Heart right ventricle (tissue), 16 donors: ENCODE data around the gene SLC12A3. TPM values are rescaled to one million over a fixed set of nuclear protein-coding genes. Genes with fewer than 3 reads are reported as not detected.
A peak's percentile ranks its signal among the peaks of the same experiment; 100 is the strongest.

Experiments
- ATAC-seq, 8 donors: fragments of 200-7000 bp; cut with Tn5 transposase; one replicate each; pipeline ENCODE4 v1.9.1; 2020; ENCODE audit warnings: mild to moderate bottlenecking in 8 of 8, moderate library complexity in 8 of 8, moderate number of reproducible peaks in 1 of 8
- DNase-seq, 2 donors: peaks; one replicate each; pipeline ENCODE4 v3.0.0-alpha.2; 2020
- H3K27ac ChIP-seq, 10 donors: fragments of 200-600 bp; sonication (generic) in 2 of 10; one replicate each; pipeline versions ENCODE4 v1.5.0 to v1.8.0; 2020 to 2022; ENCODE audit warnings: mild to moderate bottlenecking in 3 of 10
- H3K27me3 ChIP-seq, 7 donors: fragments of 200-600 bp; one replicate each; pipeline ENCODE4 v1.8.0; 2021 to 2022; ENCODE audit warnings: mild to moderate bottlenecking in 2 of 7
- H3K36me3 ChIP-seq, 9 donors: fragments of 200-600 bp; sonication (generic) in 1 of 9; one replicate each; pipeline versions ENCODE4 v1.5.0 to v1.8.0; 2020 to 2022; ENCODE audit warnings: mild to moderate bottlenecking in 2 of 9
- H3K4me1 ChIP-seq, 9 donors: fragments of 200-600 bp; sonication (generic) in 1 of 9; one replicate each; pipeline versions ENCODE4 v1.5.0 to v1.8.0; 2020 to 2022; ENCODE audit warnings: mild to moderate bottlenecking in 4 of 9
- H3K4me3 ChIP-seq, 10 donors: fragments of 200-600 bp; sonication (generic) in 2 of 10; one replicate each; pipeline versions ENCODE4 v1.5.0 to v1.8.0; 2020 to 2022; ENCODE audit warnings: mild to moderate bottlenecking in 7 of 10, moderate library complexity in 2 of 10
- H3K9me3 ChIP-seq, 11 donors: fragments of 200-600 bp in 10 of 11; sonication (generic) in 2 of 11; one replicate each; pipeline versions ENCODE4 v1.5.0 to v1.8.0; 2013 to 2022; ENCODE audit warnings: mild to moderate bottlenecking in 2 of 11, control low read depth in 1 of 11, moderate library complexity in 1 of 11
- WGBS, 2 donors: extraction: QIAGEN DNeasy Blood & Tissue Kit; methylation state at CpG; one replicate each; pipeline ENCODE4 v1.1.7; 2013; ENCODE audit warnings: inconsistent platforms in 1 of 2; 5-methylcytosine and 5-hydroxymethylcytosine counted together
- intact Hi-C, 10 donors: fragments of 100-400 bp; cut with DNase I; formaldehyde crosslinking; loops; one replicate each; pipeline versions ENCODE4 v1.11.1 to v1.14.2; 2022
- polyA plus RNA-seq, 2 donors: library from polyadenylated mRNA; stranded (reverse); fragments of 200-250 nt; gene quantifications; one replicate each; pipeline ENCODE4 v1.2.3, GENCODE V29; 2013
- total RNA-seq, 10 donors: library from RNA; stranded (reverse); fragmentation: NEBNext Ultra II Directional in 3 of 10; extraction: Animal tissue kit (Norgen Biotek cat#: 25700) in 3 of 10; gene quantifications; one replicate each; pipeline versions ENCODE4 v1.2.1 to v1.2.4, GENCODE V29; 2021 to 2023
- TF ChIP-seq, protein P1 (sequence below), 9 donors: fragments of 200-600 bp; sonication (generic) in 2 of 9; IDR thresholded peaks; one replicate each; pipeline versions ENCODE4 v1.5.0 to v1.8.0; 2021 to 2022; ENCODE audit warnings: antibody characterized with exemption in 9 of 9, mild to moderate bottlenecking in 5 of 9, moderate library complexity in 1 of 9
- donor health status: Arrhythmogenic right ventricular cardiomyopathy.
- donor health status: ischemic (EF 13 %, LVEDD 7.1; RV severe dilation, severe dysfunction).
- donor health status: healthy with polysubstance abuse.
- donor health status: DM: no; HTN: yes; CAD: no.
- donor health status: DM: no; HTN: no; CAD: no.
- donor health status: ischemic (EF 25% LVEDD 6.9; RV normal size, moderate dysfunction).
- donor health status: ischemic (EF 25% LVEDD 5.7; RV mildly dilated, moderate dysfunction).
- donor health status: healthy.
- donor health status: DM: yes; HTN: yes; CAD: no.
- donor health status: Ischemic cardiomyopathy.
- donor health status: ischemic (EF 35%, LVEDD 5.7; RV mildly dilated, moderate dysfunction).
- donor health status: nonischemic (EF 11% LVEDD 7.7; RV severe dilation, severe dysfunction).
- donor health status: DM: yes; HTN: yes; CAD: no.
- donor health status: PGD.
- donor health status: ischemic (EF 29% LVEDD 5.4; RV normal size, mild dysfunction).
- donor health status: nonischemic (EF 23%, LVEDD 6.1; RV moderate dilation, normal function).

SLC12A3 gene
- total and polyA plus RNA-seq, 12 donors = not detected

GRCh38 chr16:56835320-56835719, 29.7 kb upstream of the SLC12A3 start:
- WGBS, 2 donors = 71 to 75% methylated on average over 2 of the region's 2 CpGs

GRCh38 chr16:56836410-56837230, 28.4 kb upstream of the SLC12A3 start:
- H3K36me3 ChIP-seq = peaks cover 0 to 99% (median 31%) of the 10 kb centered on the region in 9 donors
- H3K4me1 ChIP-seq = peaks cover 0 to 7% (median 0%) of the 10 kb centered on the region in 9 donors
- H3K4me3 ChIP-seq = no peak overlapping the region
- 67 to 73% methylated on average over 5 of the region's 5 CpGs for WGBS, 2 donors
- no peak for DNase-seq
- peak in 3 of 8 donors; percentile 22 to 71 (median 41) for ATAC-seq
- no peaks in the 10 kb centered on the region for H3K27me3 ChIP-seq
- TF ChIP-seq, protein P1, sequence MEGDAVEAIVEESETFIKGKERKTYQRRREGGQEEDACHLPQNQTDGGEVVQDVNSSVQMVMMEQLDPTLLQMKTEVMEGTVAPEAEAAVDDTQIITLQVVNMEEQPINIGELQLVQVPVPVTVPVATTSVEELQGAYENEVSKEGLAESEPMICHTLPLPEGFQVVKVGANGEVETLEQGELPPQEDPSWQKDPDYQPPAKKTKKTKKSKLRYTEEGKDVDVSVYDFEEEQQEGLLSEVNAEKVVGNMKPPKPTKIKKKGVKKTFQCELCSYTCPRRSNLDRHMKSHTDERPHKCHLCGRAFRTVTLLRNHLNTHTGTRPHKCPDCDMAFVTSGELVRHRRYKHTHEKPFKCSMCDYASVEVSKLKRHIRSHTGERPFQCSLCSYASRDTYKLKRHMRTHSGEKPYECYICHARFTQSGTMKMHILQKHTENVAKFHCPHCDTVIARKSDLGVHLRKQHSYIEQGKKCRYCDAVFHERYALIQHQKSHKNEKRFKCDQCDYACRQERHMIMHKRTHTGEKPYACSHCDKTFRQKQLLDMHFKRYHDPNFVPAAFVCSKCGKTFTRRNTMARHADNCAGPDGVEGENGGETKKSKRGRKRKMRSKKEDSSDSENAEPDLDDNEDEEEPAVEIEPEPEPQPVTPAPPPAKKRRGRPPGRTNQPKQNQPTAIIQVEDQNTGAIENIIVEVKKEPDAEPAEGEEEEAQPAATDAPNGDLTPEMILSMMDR (IDR thresholded peaks at IDR 0.05) = no peak
- H3K27ac ChIP-seq = no peak overlapping the region
- intact Hi-C loops = no loop called here
- H3K9me3 ChIP-seq = no peaks in the 10 kb centered on the region

More at GRCh38 chr16:56835320-56835719, 29.7 kb upstream of the SLC12A3 start:
- TF ChIP-seq, protein P1 (IDR thresholded peaks at IDR 0.05) = no peak
- DNase-seq (no peak), ATAC-seq (peak in 2 of 8 donors; percentile 70 to 87)
- Histone ChIP-seq H3K9me3 (no peaks in the 10 kb centered on the region), H3K4me1 (peaks cover 0 to 7% (median 0%) of the 10 kb centered on the region in 9 donors), H3K27ac (no peak overlapping the region), H3K4me3 (no peak overlapping the region), H3K36me3 (peaks cover 0 to 100% (median 31%) of the 10 kb centered on the region in 9 donors), H3K27me3 (no peaks in the 10 kb centered on the region)
- intact Hi-C loops = no loop called here

DNA sequence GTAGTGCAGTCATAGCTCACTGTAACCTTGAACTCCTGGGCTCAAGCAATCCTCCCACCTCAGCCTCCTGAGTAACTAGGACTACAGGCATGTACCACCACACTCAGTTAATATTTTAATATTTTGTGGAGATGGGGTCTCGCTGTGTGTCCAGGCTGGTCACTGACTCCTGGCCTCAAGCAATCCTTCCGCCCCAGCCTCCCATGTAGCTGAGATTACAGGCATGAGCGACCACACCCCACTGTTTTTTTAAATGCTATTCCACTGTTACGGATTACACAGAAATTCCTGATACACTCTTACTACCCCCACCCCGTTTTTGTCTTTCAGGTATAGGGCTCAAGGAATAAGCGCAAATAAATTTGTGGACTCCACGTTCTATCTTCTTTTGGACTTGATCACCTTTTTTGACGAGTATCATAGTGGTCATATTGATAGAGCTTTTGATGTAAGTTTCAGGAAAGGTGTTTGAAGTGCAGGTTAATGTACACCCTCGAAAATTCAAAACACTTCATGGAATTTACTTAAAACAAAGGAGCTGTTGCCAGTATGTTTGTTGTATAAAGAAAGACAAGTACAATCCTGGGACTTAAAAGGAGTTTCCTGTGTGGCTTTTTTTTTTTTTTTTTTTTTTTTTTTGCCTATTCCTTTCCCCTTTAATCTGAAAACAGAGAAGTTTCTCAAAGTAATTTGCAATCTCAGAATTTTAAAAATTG, 26.2 kb upstream of the SLC12A3 start:
- H3K9me3 ChIP-seq = no peaks in the 10 kb centered on the region
- H3K36me3 ChIP-seq = peaks cover 0 to 99% (median 23%) of the 10 kb centered on the region in 9 donors
- no peaks in the 10 kb centered on the region for H3K27me3 ChIP-seq
- H3K4me3 ChIP-seq = no peak overlapping the region
- DNase-seq (no peak), ATAC-seq (no peak)
- TF ChIP-seq, protein P1 (IDR thresholded peaks at IDR 0.05) = no peak
- no peak overlapping the region for H3K27ac ChIP-seq
- 91 to 93% methylated on average over 9 of the region's 9 CpGs for WGBS, 2 donors
- intact Hi-C loops = no loop called here
- H3K4me1 ChIP-seq = peaks cover 0 to 7% (median 0%) of the 10 kb centered on the region in 9 donors

DNA sequence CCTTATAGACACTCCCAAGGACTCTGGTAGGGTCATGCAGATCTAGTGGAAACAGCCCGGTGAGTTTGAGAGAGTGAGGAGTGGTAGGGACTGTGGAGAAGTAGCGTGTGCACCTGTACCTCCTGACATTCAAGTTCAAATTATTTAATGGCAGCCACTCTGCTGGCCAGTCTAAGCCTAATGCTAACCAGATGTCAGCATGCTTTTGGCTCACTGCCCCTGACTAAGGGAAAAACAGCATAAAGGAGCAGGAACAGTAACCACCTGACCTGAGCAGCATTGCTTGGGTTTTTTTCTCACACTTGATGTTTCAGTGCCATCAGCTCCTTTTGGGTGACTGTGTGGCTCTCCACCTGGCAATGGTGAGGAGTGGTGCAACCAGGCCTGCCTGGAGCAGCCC, 23.8 kb upstream of the SLC12A3 start:
- DNase-seq (no peak), ATAC-seq (peak in 1 of 8 donors; percentile 42)
- intact Hi-C loops = no loop called here
- Histone ChIP-seq H3K27ac (no peak overlapping the region), H3K4me3 (no peak overlapping the region), H3K4me1 (peaks cover 0 to 6% (median 0%) of the 10 kb centered on the region in 9 donors), H3K9me3 (no peaks in the 10 kb centered on the region), H3K27me3 (no peaks in the 10 kb centered on the region), H3K36me3 (peaks cover 0 to 96% (median 23%) of the 10 kb centered on the region in 9 donors)
- 85 to 94% methylated on average over 2 of the region's 2 CpGs for WGBS, 2 donors
- TF ChIP-seq, protein P1 (IDR thresholded peaks at IDR 0.05) = no peak
